Large intestine (tissue), 3 donors: ENCODE measurements around the gene TM7SF3. TPM values are rescaled to one million over a fixed set of nuclear protein-coding genes. Genes with fewer than 3 reads are reported as not detected.
"Not testable (repeated sequence)": the region's sequence is repeated elsewhere in the genome, so short reads cannot be mapped to it uniquely, and the experiment has no call there.

Source experiments
- DNase-seq, 2 donors: peaks; one replicate each; pipeline versions ENCODE4 v3.0.0 to v3.0.0-alpha.2; 2013
- H3K27ac ChIP-seq: one replicate; pipeline ENCODE4 v1.5.1; 2013; ENCODE audit warnings: low read length
- H3K27me3 ChIP-seq: 2 replicates; pipeline ENCODE4 v1.6.1; 2013; ENCODE audit warnings: low read length; ENCODE audit not compliant: control insufficient read depth, insufficient read depth
- H3K36me3 ChIP-seq: 2 replicates; pipeline ENCODE4 v1.6.1; 2013; ENCODE audit warnings: low read length; ENCODE audit not compliant: control insufficient read depth, insufficient read depth
- H3K4me1 ChIP-seq: one replicate; pipeline ENCODE4 v1.6.1; 2013; ENCODE audit warnings: low read length; ENCODE audit not compliant: control insufficient read depth, insufficient read depth
- H3K4me3 ChIP-seq: one replicate; pipeline ENCODE4 v1.5.1; 2013; ENCODE audit warnings: low read length
- H3K9me3 ChIP-seq: one replicate; pipeline ENCODE4 v1.6.1; 2013; ENCODE audit warnings: mild to moderate bottlenecking, low read depth, low read length, moderate library complexity; ENCODE audit not compliant: control insufficient read depth
- WGBS: methylation state at CpG from one replicate; pipeline ENCODE4 v1.1.5; 2013; ENCODE audit warnings: low lambda C conversion rate; ENCODE audit not compliant: insufficient coverage; 5-methylcytosine and 5-hydroxymethylcytosine counted together
- polyA plus RNA-seq: library from polyadenylated mRNA; unstranded; fragments of 120-200 nt; gene quantifications from one replicate; pipeline ENCODE4 v1.2.1, GENCODE V29; 2013

Gene TM7SF3
- polyA plus RNA-seq, 1 donor: 68.3 TPM

DNA sequence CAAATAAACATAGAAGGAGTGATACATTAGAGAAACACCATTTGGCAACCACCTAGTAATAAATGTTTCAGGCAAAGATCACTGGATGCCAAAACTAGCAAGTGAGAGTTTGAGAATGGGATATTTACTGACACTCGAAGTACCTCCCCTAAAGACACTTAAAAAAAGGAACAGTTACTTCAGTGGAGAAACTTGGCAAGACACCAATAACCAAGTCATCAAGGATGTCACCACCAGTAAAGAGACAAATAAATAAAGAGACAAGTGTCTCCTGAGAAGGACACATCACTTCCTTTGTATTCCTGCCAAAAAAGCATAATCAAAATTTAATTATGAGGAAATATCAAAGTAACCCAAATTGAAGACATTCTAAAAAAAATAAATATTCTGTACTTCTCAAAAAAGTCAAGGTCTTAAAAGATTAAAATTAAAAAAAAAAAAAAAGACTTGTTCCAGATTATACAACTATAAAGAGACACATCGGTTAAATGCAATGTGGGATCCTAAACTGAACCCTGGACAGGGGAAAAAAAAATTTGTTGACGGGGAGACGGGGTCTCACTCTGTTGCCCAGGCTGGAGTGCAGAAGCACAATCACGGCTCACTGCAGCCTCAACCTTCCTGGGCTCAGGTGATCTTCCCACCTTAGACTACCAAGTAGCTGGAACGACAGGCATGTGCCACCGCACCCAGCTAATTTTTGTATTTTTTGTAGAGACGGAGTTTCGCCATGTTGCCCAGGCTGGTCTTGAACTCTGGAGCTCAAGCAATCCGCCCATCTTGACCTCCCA, 26.4 kb downstream of the TM7SF3 start:
- H3K27ac ChIP-seq: no peak overlapping the region
- no peaks in the 10 kb centered on the region for H3K4me1 ChIP-seq
- H3K36me3 ChIP-seq: peaks cover 23% of the 10 kb centered on the region
- no peaks in the 10 kb centered on the region for H3K27me3 ChIP-seq
- H3K9me3 ChIP-seq: no peaks in the 10 kb centered on the region
- no peak overlapping the region for H3K4me3 ChIP-seq
- DNase-seq: no peak
- no CpG with 5 or more reads among the region's 10 CpGs for WGBS

GRCh38 chr12:26982866-26983265, 31.3 kb downstream of the TM7SF3 start:
- Histone ChIP-seq H3K27me3 (no peaks in the 10 kb centered on the region), H3K9me3 (no peaks in the 10 kb centered on the region), H3K4me1 (no peaks in the 10 kb centered on the region), H3K36me3 (peaks cover 25% of the 10 kb centered on the region), H3K27ac (no peak overlapping the region), H3K4me3 (no peak overlapping the region)
- DNase-seq: no peak
- 100% methylated on average over 1 of the region's 2 CpGs for WGBS

DNA sequence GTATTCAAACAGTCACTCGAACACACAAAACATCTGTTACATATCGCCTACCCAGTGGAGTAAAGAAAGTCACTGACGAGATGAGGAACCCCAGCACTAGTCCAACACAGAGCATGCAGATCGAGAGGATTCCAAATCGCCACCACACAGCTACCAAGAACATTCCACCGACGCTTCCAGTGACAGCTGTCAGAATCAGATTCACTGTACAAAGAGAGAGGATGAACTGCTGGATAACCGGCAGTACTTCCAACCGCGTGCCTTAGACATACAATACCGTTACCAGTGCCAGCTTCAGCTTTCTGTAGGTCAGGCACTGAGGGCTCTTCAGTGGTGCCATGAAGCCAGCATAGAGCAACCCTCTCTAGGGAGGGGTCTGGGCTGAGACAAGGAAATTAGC, 34.5 kb downstream of the TM7SF3 start:
- Histone ChIP-seq H3K36me3 (peaks cover 25% of the 10 kb centered on the region), H3K4me3 (no peak overlapping the region), H3K4me1 (no peaks in the 10 kb centered on the region), H3K27me3 (no peaks in the 10 kb centered on the region), H3K27ac (no peak overlapping the region), H3K9me3 (no peaks in the 10 kb centered on the region)
- DNase-seq: no peak
- WGBS: no CpG with 5 or more reads among the region's 11 CpGs

GRCh38 chr12:26978801-26979200, 35.4 kb downstream of the TM7SF3 start:
- 80% methylated on average over 1 of the region's 1 CpG for WGBS
- Histone ChIP-seq H3K9me3 (no peaks in the 10 kb centered on the region), H3K4me1 (no peaks in the 10 kb centered on the region), H3K4me3 (no peak overlapping the region), H3K27ac (no peak overlapping the region), H3K36me3 (peaks cover 31% of the 10 kb centered on the region), H3K27me3 (no peaks in the 10 kb centered on the region)
- DNase-seq: no peak

DNA sequence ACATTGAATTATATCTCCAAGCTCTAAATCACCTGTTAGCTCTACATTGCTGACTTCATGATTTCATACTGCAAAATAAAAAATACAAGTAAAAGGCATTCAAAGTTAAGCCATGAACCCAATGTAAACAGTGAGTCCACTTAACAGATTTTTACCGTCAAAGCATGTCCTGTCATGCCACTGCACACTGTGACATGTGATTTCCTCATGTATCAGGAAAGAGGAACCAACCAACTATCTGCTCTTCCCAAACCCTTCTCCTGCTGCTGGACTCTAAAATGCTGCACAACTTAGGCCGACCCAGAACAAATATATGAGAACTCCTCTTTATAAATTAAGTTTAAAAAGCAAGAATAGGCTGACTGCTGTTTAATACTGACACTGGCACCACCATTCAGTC, 37.5 kb downstream of the TM7SF3 start:
- H3K36me3 ChIP-seq: peaks cover 34% of the 10 kb centered on the region
- WGBS: no CpG with 5 or more reads among the region's 2 CpGs
- H3K9me3 ChIP-seq: no peaks in the 10 kb centered on the region
- H3K27me3 ChIP-seq: no peaks in the 10 kb centered on the region
- no peaks in the 10 kb centered on the region for H3K4me1 ChIP-seq
- no peak overlapping the region for H3K27ac ChIP-seq
- no peak for DNase-seq
- H3K4me3 ChIP-seq: no peak overlapping the region

GRCh38 chr12:26971963-26972362, 42.2 kb downstream of the TM7SF3 start:
- Histone ChIP-seq H3K4me3 (no peak overlapping the region), H3K36me3 (peaks cover 35% of the 10 kb centered on the region), H3K27me3 (no peaks in the 10 kb centered on the region), H3K9me3 (no peaks in the 10 kb centered on the region), H3K27ac (no peak overlapping the region), H3K4me1 (no peaks in the 10 kb centered on the region)
- DNase-seq: no peak
- WGBS: no CpG with 5 or more reads among the region's 2 CpGs

GRCh38 chr12:26970136-26970535, 44.0 kb downstream of the TM7SF3 start:
- no peaks in the 10 kb centered on the region for H3K9me3 ChIP-seq
- no CpG with 5 or more reads among the region's 2 CpGs for WGBS
- H3K27ac ChIP-seq: no peak overlapping the region

DNA sequence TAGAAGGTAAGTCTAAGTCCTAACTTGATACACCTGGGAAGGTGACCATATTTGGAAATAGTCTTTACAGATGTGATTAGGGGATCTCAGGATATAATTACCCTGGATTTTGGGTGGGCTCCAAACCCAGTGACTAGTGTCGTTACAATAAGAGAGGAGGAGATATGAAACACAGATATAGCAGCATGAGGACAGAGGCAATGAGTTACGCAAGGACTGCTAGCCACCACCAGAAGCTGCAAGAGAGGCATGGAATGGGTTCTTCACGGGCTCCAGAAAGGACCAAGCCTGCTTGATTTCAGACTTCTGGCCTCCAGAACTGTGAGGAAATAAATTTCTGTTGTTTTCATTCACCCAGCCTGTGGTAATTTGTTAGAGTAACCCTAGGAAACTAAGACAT, 47.3 kb downstream of the TM7SF3 start:
- peaks cover 28% of the 10 kb centered on the region for H3K36me3 ChIP-seq
- H3K27ac ChIP-seq: no peak overlapping the region
- no peaks in the 10 kb centered on the region for H3K9me3 ChIP-seq
- DNase-seq: no peak
- H3K4me1 ChIP-seq: no peaks in the 10 kb centered on the region
- H3K27me3 ChIP-seq: no peaks in the 10 kb centered on the region
- no peak overlapping the region for H3K4me3 ChIP-seq
- WGBS: no CpG with 5 or more reads among the region's 3 CpGs

More at GRCh38 chr12:26970136-26970535, 44.0 kb downstream of the TM7SF3 start:
- no peak for DNase-seq
- H3K4me3 ChIP-seq: no peak overlapping the region
- peaks cover 31% of the 10 kb centered on the region for H3K36me3 ChIP-seq
- H3K4me1 ChIP-seq: no peaks in the 10 kb centered on the region
- H3K27me3 ChIP-seq: no peaks in the 10 kb centered on the region

- Histone ChIP-seq H3K4me3 (no peak overlapping the region), H3K27me3 (no peaks in the 10 kb centered on the region), H3K27ac (no peak overlapping the region), H3K36me3 (peaks cover 24% of the 10 kb centered on the region), H3K4me1 (no peaks in the 10 kb centered on the region), H3K9me3 (no peaks in the 10 kb centered on the region)
- DNase-seq: no peak
- 86% methylated on average over 1 of the region's 1 CpG for WGBS
Observed at GRCh38 chr12:26963413-26963812, 50.8 kb downstream of the TM7SF3 start.

GRCh38 chr12:26961803-26962202, 52.4 kb downstream of the TM7SF3 start:
- H3K4me3 ChIP-seq: no peak overlapping the region
- H3K27ac ChIP-seq: no peak overlapping the region
- no peaks in the 10 kb centered on the region for H3K27me3 ChIP-seq
- H3K36me3 ChIP-seq: peaks cover 27% of the 10 kb centered on the region
- no peaks in the 10 kb centered on the region for H3K9me3 ChIP-seq
- H3K4me1 ChIP-seq: no peaks in the 10 kb centered on the region
- no CpG with 5 or more reads among the region's 1 CpG for WGBS
- no peak for DNase-seq

- not testable (repeated sequence) for H3K4me1 ChIP-seq, DNase-seq, H3K4me3 ChIP-seq, H3K27me3 ChIP-seq, H3K27ac ChIP-seq, H3K9me3 ChIP-seq
- WGBS: no CpG with 5 or more reads among the region's 7 CpGs
- H3K36me3 ChIP-seq: peaks cover 27% of the 10 kb centered on the region
Observed at GRCh38 chr12:26961391-26961790, 52.8 kb downstream of the TM7SF3 start.
